Breast epithelium (tissue), 3 donors: Measurements from ENCODE around the gene CCDC187.

Experiments
- CTCF ChIP-seq, 3 donors: fragments of 450-650 bp; IDR thresholded peaks; one replicate each; pipeline ENCODE4 v1.5.1; 2016 to 2017; ENCODE audit warnings: antibody characterized with exemption in 3 of 3, mild to moderate bottlenecking in 3 of 3, moderate library complexity in 3 of 3
- POLR2A ChIP-seq: fragments of 450-650 bp; IDR thresholded peaks from one replicate; pipeline ENCODE4 v1.6.1; 2016; ENCODE audit warnings: antibody characterized with exemption, mild to moderate bottlenecking, moderate library complexity
- POLR2AphosphoS5 ChIP-seq, 3 donors: sonication (generic); formaldehyde crosslinking; IDR thresholded peaks; one replicate each; pipeline ENCODE4 v1.6.1; 2017; ENCODE audit warnings: antibody characterized with exemption in 3 of 3

- TF ChIP-seq CTCF (IDR thresholded peaks at IDR 0.05), result no peak
- TF ChIP-seq POLR2AphosphoS5 (IDR thresholded peaks at IDR 0.05), result no peak
- TF ChIP-seq POLR2A, result no peak
Observed at GRCh38 chr9:136258786-136259516, 44.9 kb downstream of the CCDC187 start.
